ENCODE results near the gene KANSL1. TPM values are rescaled to one million over a fixed set of nuclear protein-coding genes. Genes with fewer than 3 reads are reported as not detected.

Gene KANSL1
- total and polyA plus RNA-seq, 2 of the 4 experiments (the other 2 are of a cell fraction) = 19.1 to 49.6 TPM

GRCh38 chr17:45997166-45997565, 196.1 kb downstream of the KANSL1 start:
- no peak overlapping the region for H2BK120ac ChIP-seq (ENCODE audit: low read depth, low read length)
- no peak overlapping the region for H2BK5ac ChIP-seq (ENCODE audit: low read depth, low read length, poor library complexity, severe bottlenecking)
- POLR2A ChIA-PET (ENCODE audit: unreplicated experiment) = no interaction called here
- H3K9me1 ChIP-seq (ENCODE audit: insufficient read depth, low read length) = no peaks in the 10 kb centered on the region
- H4K20me1 ChIP-seq (ENCODE audit: insufficient read depth, low read length) = no peaks in the 10 kb centered on the region
- H3K9ac ChIP-seq (ENCODE audit: low read depth, low read length) = no peak overlapping the region
- H3K36me3 ChIP-seq (ENCODE audit: control insufficient read depth, insufficient read depth, low read length) = no peaks in the 10 kb centered on the region
- H4K5ac ChIP-seq (ENCODE audit: low read depth, low read length) = no peak overlapping the region
- no peaks in the 10 kb centered on the region for H3K79me1 ChIP-seq (ENCODE audit: low read depth in 1 of 2, low read length in 2 of 2)
- dilution Hi-C loops (cut with HindIII; ENCODE audit: low sequenced_read_pairs, unreplicated experiment) = no loop called here
- no peak overlapping the region for H3K14ac ChIP-seq (replicated peaks; ENCODE audit: low read depth, low read length)
- no peak overlapping the region for H3K4ac ChIP-seq (ENCODE audit: low read depth, low read length)
- no peak overlapping the region for H2BK20ac ChIP-seq (ENCODE audit: low read depth, low read length)
- H3K27ac ChIP-seq (ENCODE audit: insufficient read depth, low read length) = no peak overlapping the region
- H3K4me3 ChIP-seq (ENCODE audit: insufficient read depth, low read depth, low read length) = no peak overlapping the region
- peak overlapping the region; percentile 6 for H2AFZ ChIP-seq (replicated peaks; ENCODE audit: low read length, poor library complexity)
- in situ Hi-C loops (cut with MboI; ENCODE audit: low sequenced_read_pairs) = no loop called here
- H2AK9ac ChIP-seq (replicated peaks; ENCODE audit: low read depth, low read length, poor library complexity) = peak overlapping the region; percentile 42
- CTCF ChIA-PET = interaction anchor here (0.5 kb wide), 1 partner anchor 369 kb away, joined by 8 read pairs; no protein-coding TSS in a partner anchor
- TF ChIP-seq POLR2A (IDR thresholded peaks at IDR 0.05; ENCODE audit: low read depth, low read length) (no peak), BHLHE40 (IDR thresholded peaks at IDR 0.05; ENCODE audit: low read depth, low read length) (no peak), CHD1 (IDR thresholded peaks at IDR 0.05; ENCODE audit: low read depth, low read length) (no peak), CEBPB (IDR thresholded peaks at IDR 0.05; ENCODE audit: low read depth, low read length) (no peak), USF2 (IDR thresholded peaks at IDR 0.05; ENCODE audit: low read depth, low read length) (no peak), FOS (IDR thresholded peaks at IDR 0.05; ENCODE audit: low read depth, low read length) (no peak), MAFK (IDR thresholded peaks at IDR 0.05; ENCODE audit: low read depth, low read length) (no peak), CTCF (conservative IDR thresholded peaks at IDR 0.05; ENCODE audit: low read depth, low read length) (no peak), RFX5 (IDR thresholded peaks at IDR 0.05; ENCODE audit: low read depth, low read length) (no peak), NFE2L2 (IDR thresholded peaks at IDR 0.05; ENCODE audit: low read depth, low read length) (no peak)
- no peak overlapping the region for H3K4me2 ChIP-seq (ENCODE audit: low read depth, low read length)
- H2AK5ac ChIP-seq (ENCODE audit: low read depth, low read length) = no peak overlapping the region
- intact Hi-C loops (cut with micrococcal nuclease) = no loop called here
- peaks cover 12% of the 10 kb centered on the region; the same call in 1 of the 2 replicates for H3K27me3 ChIP-seq (ENCODE audit: control insufficient read depth, insufficient read depth, low read length)
- no peak overlapping the region for H2BK15ac ChIP-seq (ENCODE audit: low read depth, low read length)
- H3K9me3 ChIP-seq (ENCODE audit: control insufficient read depth, insufficient read depth, low read length) = no peaks in the 10 kb centered on the region
- ATAC-seq (ENCODE audit: low read depth) (no peak), DNase-seq (no peak)
- H4K91ac ChIP-seq (ENCODE audit: insufficient read depth, low read depth, low read length) = no peak overlapping the region
- 88% methylated on average over 5 of the region's 13 CpGs; no CpG with 5 or more reads in 1 of the 2 experiments for WGBS, 2 experiments (ENCODE audit: extremely low coverage in 2 of 2, insufficient read length in 1 of 2)
- no peak overlapping the region for H4K8ac ChIP-seq (ENCODE audit: low read depth in 2 of 2, low read length in 2 of 2)
- no peak overlapping the region for H3K18ac ChIP-seq (ENCODE audit: low read depth, low read length)
- no TSS peak for BruUV-seq (replicated peaks)
- H3K56ac ChIP-seq (ENCODE audit: extremely low read depth, insufficient read depth, low read length) = no peak overlapping the region
- peaks cover 2% of the 10 kb centered on the region; the same call in 1 of the 2 replicates for H3K4me1 ChIP-seq (ENCODE audit: control insufficient read depth, insufficient read depth, low read length)
- no peak overlapping the region for H3K23ac ChIP-seq (ENCODE audit: low read depth, low read length)

Data from IMR-90 (cell line).